Osteocyte (in vitro differentiated cells): ENCODE data around the gene NHLH1. TPM values are rescaled to one million over a fixed set of nuclear protein-coding genes. Genes with fewer than 3 reads are reported as not detected.

Experiments
- DNase-seq: peaks from one replicate; pipeline ENCODE4 v3.0.0; 2021; ENCODE audit warnings: mixed read lengths; ENCODE audit not compliant: unreplicated experiment; ENCODE audit errors: extremely low spot score
- H3K27ac Mint-ChIP-seq: one replicate; pipeline ENCODE4 v1.8.0; 2021; ENCODE audit warnings: mild to moderate bottlenecking, mixed read lengths; ENCODE audit not compliant: unreplicated experiment
- H3K27me3 Mint-ChIP-seq: one replicate; pipeline ENCODE4 v1.8.0; 2021; ENCODE audit warnings: mixed read lengths; ENCODE audit not compliant: unreplicated experiment
- H3K36me3 Mint-ChIP-seq: one replicate; pipeline ENCODE4 v1.8.0; 2021; ENCODE audit warnings: mixed read lengths; ENCODE audit not compliant: unreplicated experiment
- H3K4me1 Mint-ChIP-seq: one replicate; pipeline ENCODE4 v1.8.0; 2021; ENCODE audit warnings: mixed read lengths; ENCODE audit not compliant: unreplicated experiment
- H3K4me3 Mint-ChIP-seq: one replicate; pipeline ENCODE4 v1.8.0; 2021; ENCODE audit warnings: mild to moderate bottlenecking, moderate library complexity, mixed read lengths; ENCODE audit not compliant: unreplicated experiment
- H3K9me3 Mint-ChIP-seq: one replicate; pipeline ENCODE4 v1.8.0; 2021; ENCODE audit warnings: mixed read lengths; ENCODE audit not compliant: unreplicated experiment
- total RNA-seq: library from RNA; stranded (reverse); gene quantifications from 2 replicates; pipeline ENCODE4 v1.2.1, GENCODE V29; 2021
- TF ChIP-seq, protein P1 (sequence below): fragments of 200-600 bp; sonication (generic); IDR thresholded peaks from 2 replicates; pipeline ENCODE4 v1.5.0; 2021; ENCODE audit warnings: antibody characterized with exemption, mild to moderate bottlenecking, moderate library complexity

NHLH1 gene
- total RNA-seq, 1 donor from 2014 or later = 0.16 TPM

DNA sequence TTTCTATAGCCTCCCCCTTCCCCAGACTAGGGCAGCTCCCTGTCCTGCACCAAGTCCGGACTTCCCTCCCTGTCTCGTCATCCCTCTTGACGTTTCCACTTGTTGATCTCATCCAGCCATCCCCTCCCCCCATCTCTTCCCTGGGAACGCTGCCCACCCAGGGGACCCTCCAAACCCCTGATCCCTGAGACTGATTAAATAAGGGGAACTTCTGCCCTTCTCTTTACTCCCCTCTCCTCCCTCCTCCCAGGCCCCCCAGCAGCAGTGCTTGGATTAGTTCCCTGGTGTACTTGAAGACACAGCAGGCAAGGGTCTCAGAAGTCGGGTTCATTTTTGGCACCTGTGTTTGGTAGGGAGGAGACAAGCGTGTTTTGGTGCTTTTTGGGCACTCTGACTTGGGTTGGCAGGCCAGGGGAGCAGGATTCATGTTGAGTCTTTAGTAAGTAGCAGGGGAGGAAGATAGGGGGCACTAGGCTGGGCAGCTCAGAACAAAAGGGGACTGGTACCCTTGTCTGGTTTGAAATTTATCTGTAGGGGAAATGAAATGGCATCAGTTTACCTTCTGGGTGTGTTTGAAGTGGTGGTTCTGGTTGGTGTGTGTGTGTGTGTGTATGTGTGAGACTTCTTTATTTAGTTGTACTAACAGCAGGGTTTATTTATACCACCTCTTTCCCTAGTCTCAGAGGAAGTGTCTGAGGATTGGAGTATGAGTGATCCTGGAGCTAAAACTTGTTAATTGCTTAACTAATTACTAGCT lies 44.6 kb downstream of the NHLH1 start:
- TF ChIP-seq, protein P1, sequence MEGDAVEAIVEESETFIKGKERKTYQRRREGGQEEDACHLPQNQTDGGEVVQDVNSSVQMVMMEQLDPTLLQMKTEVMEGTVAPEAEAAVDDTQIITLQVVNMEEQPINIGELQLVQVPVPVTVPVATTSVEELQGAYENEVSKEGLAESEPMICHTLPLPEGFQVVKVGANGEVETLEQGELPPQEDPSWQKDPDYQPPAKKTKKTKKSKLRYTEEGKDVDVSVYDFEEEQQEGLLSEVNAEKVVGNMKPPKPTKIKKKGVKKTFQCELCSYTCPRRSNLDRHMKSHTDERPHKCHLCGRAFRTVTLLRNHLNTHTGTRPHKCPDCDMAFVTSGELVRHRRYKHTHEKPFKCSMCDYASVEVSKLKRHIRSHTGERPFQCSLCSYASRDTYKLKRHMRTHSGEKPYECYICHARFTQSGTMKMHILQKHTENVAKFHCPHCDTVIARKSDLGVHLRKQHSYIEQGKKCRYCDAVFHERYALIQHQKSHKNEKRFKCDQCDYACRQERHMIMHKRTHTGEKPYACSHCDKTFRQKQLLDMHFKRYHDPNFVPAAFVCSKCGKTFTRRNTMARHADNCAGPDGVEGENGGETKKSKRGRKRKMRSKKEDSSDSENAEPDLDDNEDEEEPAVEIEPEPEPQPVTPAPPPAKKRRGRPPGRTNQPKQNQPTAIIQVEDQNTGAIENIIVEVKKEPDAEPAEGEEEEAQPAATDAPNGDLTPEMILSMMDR = no peak
- peaks cover 10% of the 10 kb centered on the region for H3K4me1 Mint-ChIP-seq
- H3K27ac Mint-ChIP-seq = no peak overlapping the region
- no peaks in the 10 kb centered on the region for H3K9me3 Mint-ChIP-seq
- no peaks in the 10 kb centered on the region for H3K27me3 Mint-ChIP-seq
- H3K4me3 Mint-ChIP-seq = no peak overlapping the region
- H3K36me3 Mint-ChIP-seq = peaks cover under 1% of the 10 kb centered on the region
- DNase-seq = no peak

DNA sequence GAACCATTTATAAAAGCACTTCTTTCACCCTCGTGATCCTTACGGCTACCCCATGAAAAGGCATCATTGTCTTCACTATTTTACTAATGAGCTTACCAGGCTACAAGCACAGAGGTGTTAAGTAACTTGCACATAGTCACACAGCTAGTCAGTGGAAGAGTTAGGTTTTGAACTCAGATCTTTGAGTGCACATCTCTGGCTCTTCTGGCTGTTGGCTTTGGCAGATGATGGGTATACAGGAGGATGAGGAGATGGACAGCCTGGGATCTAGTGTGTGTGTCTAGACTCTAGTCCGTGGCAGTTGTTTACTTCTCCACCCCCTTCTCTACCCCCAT lies 45.1 kb downstream of the NHLH1 start:
- DNase-seq = no peak
- TF ChIP-seq, protein P1 = no peak
- H3K27ac Mint-ChIP-seq = no peak overlapping the region
- peaks cover 10% of the 10 kb centered on the region for H3K4me1 Mint-ChIP-seq
- no peaks in the 10 kb centered on the region for H3K9me3 Mint-ChIP-seq
- H3K27me3 Mint-ChIP-seq = no peaks in the 10 kb centered on the region
- H3K36me3 Mint-ChIP-seq = peaks cover 2% of the 10 kb centered on the region
- H3K4me3 Mint-ChIP-seq = no peak overlapping the region

DNA sequence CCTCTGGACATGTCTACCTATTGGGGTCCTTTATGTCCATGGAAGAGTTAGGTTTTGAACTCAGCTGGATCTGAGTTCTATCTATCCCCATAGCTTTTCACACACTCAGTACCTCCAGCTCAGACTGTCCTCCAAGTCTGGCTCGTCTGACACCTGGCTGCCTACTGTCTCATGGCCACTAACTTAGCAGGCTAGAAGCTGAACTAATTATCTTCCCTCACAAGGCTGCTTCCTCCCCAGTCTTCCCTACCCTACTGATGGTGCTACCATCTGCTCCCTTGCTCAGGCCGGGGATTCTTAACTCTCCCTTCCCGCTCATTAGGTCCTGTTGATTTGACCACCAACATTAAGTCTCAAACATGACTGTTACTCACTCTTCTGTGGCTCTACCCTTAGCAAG lies 46.8 kb downstream of the NHLH1 start:
- TF ChIP-seq, protein P1 = no peak
- Mint-ChIP-seq H3K36me3 (peaks cover 4% of the 10 kb centered on the region), H3K4me1 (peaks cover 8% of the 10 kb centered on the region), H3K27ac (no peak overlapping the region), H3K9me3 (no peaks in the 10 kb centered on the region), H3K4me3 (no peak overlapping the region), H3K27me3 (no peaks in the 10 kb centered on the region)
- no peak for DNase-seq

DNA sequence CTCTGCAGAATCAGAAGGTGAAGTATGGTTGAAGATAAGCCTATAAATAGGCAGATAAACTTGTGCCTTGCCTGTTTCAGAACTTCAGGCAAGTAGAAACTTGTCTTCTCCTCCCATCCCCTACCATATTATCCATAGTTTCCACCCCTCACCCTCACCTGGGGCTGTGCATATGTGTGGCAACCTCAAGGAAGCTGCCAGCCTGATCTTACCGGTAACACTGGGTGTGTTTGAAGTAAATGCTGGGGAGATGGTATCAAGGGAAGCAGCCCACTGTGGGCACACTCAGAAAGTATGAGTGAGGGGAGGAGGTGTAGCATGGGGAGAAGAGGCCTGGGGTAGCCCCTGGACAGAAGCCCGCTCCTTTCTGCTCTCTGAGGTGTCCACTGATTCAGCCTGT lies 48.0 kb downstream of the NHLH1 start:
- no peaks in the 10 kb centered on the region for H3K9me3 Mint-ChIP-seq
- TF ChIP-seq, protein P1 = no peak
- H3K27ac Mint-ChIP-seq = no peak overlapping the region
- H3K4me3 Mint-ChIP-seq = no peak overlapping the region
- DNase-seq = no peak
- H3K36me3 Mint-ChIP-seq = peaks cover 4% of the 10 kb centered on the region
- peaks cover 8% of the 10 kb centered on the region for H3K4me1 Mint-ChIP-seq
- H3K27me3 Mint-ChIP-seq = no peaks in the 10 kb centered on the region

DNA sequence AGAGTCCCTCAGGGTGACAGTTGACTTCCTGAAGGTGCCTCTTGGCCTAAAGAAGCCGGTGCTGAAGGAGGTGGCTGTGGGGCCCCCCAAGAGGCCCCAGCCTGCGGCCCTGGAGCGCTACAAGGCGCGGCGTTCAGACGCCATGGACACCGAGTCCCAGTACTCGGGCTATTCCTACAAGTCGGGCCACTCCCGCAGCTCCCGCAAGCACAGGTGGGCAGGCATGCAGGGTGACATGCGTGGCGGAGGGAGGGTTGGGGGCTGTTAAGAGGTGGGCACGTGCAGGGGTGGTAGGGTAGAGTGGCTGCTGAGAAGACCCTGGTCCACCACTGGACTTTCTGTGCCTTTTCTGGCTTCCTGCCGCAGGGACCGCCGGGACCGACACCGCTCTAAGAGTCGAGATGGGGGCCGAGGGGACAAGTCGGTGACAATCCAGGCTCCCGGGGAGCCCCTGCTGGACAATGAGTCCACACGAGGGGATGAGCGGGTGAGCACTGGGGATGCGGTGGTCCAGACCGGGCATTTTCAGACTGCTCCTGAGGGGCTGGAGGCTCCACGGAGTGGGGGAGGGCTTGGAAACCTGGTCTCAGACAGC lies 48.9 kb downstream of the NHLH1 start:
- no peaks in the 10 kb centered on the region for H3K27me3 Mint-ChIP-seq
- no peak for DNase-seq
- peaks cover 6% of the 10 kb centered on the region for H3K4me1 Mint-ChIP-seq
- no peaks in the 10 kb centered on the region for H3K9me3 Mint-ChIP-seq
- H3K27ac Mint-ChIP-seq = no peak overlapping the region
- no peak overlapping the region for H3K4me3 Mint-ChIP-seq
- TF ChIP-seq, protein P1 = no peak
- peaks cover 11% of the 10 kb centered on the region for H3K36me3 Mint-ChIP-seq
